ENCODE measurements around the gene LDLRAD4.

DNA sequence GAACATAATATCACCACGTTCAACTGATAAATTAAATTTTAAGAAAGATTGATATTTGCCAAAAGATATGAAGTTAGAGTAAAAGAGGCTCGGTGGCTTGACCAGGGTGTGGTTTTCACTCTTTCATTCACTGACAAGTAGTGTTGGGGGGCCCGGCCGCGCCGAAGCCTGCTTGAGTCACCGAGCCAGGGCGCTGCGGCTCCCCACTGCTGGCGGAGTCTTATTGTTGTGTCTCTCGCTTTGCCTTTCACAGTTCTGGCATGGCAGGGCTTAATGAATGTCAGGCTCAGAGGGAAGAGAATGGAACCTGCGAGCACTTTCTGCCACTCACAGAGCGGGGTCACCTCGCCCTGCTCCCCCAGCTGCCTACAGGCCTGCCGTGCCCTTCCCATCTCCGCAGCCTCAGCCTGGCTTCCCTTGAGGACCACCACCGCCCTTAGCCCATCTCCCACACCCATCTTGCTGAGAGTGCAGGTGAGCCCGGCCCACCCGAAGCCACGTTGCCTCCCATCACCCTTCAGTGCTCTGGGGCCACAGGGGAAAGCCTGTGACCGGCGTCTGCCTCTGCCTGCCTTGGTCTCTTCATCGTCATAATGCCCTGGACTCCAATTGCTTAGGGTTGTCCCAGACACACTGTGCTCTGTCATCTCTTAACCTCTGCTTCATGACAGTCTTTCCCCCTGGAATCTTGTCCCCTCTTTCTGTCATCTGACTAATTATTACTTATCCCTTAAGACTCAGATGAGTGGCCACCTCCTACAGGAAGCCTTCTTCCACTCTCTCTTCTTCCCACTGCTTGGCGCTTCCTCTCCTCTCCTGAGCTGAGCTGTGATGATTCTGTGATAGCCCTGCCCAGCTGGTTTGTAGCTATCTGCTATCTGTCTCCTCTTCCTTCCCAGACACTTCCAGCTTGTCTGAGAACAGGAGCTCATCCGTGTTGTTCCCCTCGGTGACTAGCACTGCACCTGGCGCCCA lies 365.3 kb downstream of the LDLRAD4 start:
- no peak for TF ChIP-seq POLR2A (IDR thresholded peaks at IDR 0.05; ENCODE audit: low read depth, low read length)
- no peak for TF ChIP-seq TAF1 (IDR thresholded peaks at IDR 0.05; ENCODE audit: low read depth, low read length)
- no peak for TF ChIP-seq POLR2AphosphoS5 (IDR thresholded peaks at IDR 0.05; ENCODE audit: low read depth, low read length)

All from GM12891 (cell line).